Adipocyte (in vitro differentiated cells): ENCODE data around the gene IRAK3.
"Not testable (repeated sequence)": the region's sequence is repeated elsewhere in the genome, so short reads cannot be mapped to it uniquely, and the experiment has no call there.

Experiments used
- DNase-seq: peaks from one replicate; pipeline ENCODE4 v3.0.0-alpha.2; 2015; ENCODE audit warnings: low read depth
- H3K27me3 ChIP-seq: replicated peaks from 2 replicates; pipeline ENCODE4 v1.7.0; 2013; ENCODE audit warnings: mild to moderate bottlenecking, low read length, moderate library complexity; ENCODE audit not compliant: control insufficient read depth, insufficient read depth
- H3K36me3 ChIP-seq: 2 replicates; pipeline ENCODE4 v1.7.0; 2013; ENCODE audit warnings: low read length, mild to moderate bottlenecking, moderate library complexity; ENCODE audit not compliant: control insufficient read depth, insufficient read depth, severe bottlenecking
- H3K4me1 ChIP-seq: 2 replicates; pipeline ENCODE4 v1.7.0; 2013; ENCODE audit warnings: mild to moderate bottlenecking, low read length, moderate library complexity; ENCODE audit not compliant: control insufficient read depth, insufficient read depth
- H3K4me3 ChIP-seq: 2 replicates; pipeline ENCODE4 v1.7.0; 2013; ENCODE audit warnings: mild to moderate bottlenecking, low read length, moderate library complexity
- H3K9ac ChIP-seq: 2 replicates; pipeline ENCODE4 v1.7.0; 2013; ENCODE audit warnings: mild to moderate bottlenecking, low read length, moderate library complexity
- H3K9me3 ChIP-seq: 2 replicates; pipeline ENCODE4 v1.7.0; 2013; ENCODE audit warnings: mild to moderate bottlenecking, low read length, moderate library complexity; ENCODE audit not compliant: control insufficient read depth

Gene IRAK3

GRCh38 chr12:66194122-66194521, 5.1 kb downstream of the IRAK3 start:
- H3K27me3 ChIP-seq, result no peaks in the 10 kb centered on the region
- DNase-seq, result no peak
- peaks cover 43% of the 10 kb centered on the region for H3K4me1 ChIP-seq
- H3K4me3 ChIP-seq, result no peak overlapping the region
- no peak overlapping the region for H3K9ac ChIP-seq
- H3K36me3 ChIP-seq, result peaks cover 19% of the 10 kb centered on the region
- H3K9me3 ChIP-seq, result no peaks in the 10 kb centered on the region

- Histone ChIP-seq H3K9me3 (peaks cover 3% of the 10 kb centered on the region), H3K36me3 (peaks cover 19% of the 10 kb centered on the region), H3K27me3 (no peaks in the 10 kb centered on the region), H3K4me3 (no peak overlapping the region), H3K9ac (no peak overlapping the region), H3K4me1 (peaks cover 50% of the 10 kb centered on the region)
- no peak for DNase-seq
Measured at GRCh38 chr12:66195242-66195641, 6.2 kb downstream of the IRAK3 start.

GRCh38 chr12:66196806-66197205, 7.8 kb downstream of the IRAK3 start:
- H3K4me3 ChIP-seq, result peak overlapping the region; percentile 68
- no peaks in the 10 kb centered on the region for H3K27me3 ChIP-seq
- peak overlapping the region; percentile 33 for H3K9ac ChIP-seq
- H3K9me3 ChIP-seq, result peaks cover 4% of the 10 kb centered on the region
- peaks cover 35% of the 10 kb centered on the region for H3K4me1 ChIP-seq
- DNase-seq, result no peak
- peaks cover 19% of the 10 kb centered on the region for H3K36me3 ChIP-seq

GRCh38 chr12:66197495-66197921, 8.5 kb downstream of the IRAK3 start:
- Histone ChIP-seq H3K4me1 (peaks cover 33% of the 10 kb centered on the region), H3K4me3 (peak overlapping the region; percentile 68), H3K27me3 (no peaks in the 10 kb centered on the region), H3K9ac (peak overlapping the region; percentile 33), H3K9me3 (peaks cover 4% of the 10 kb centered on the region), H3K36me3 (peaks cover 19% of the 10 kb centered on the region)
- no peak for DNase-seq

DNA sequence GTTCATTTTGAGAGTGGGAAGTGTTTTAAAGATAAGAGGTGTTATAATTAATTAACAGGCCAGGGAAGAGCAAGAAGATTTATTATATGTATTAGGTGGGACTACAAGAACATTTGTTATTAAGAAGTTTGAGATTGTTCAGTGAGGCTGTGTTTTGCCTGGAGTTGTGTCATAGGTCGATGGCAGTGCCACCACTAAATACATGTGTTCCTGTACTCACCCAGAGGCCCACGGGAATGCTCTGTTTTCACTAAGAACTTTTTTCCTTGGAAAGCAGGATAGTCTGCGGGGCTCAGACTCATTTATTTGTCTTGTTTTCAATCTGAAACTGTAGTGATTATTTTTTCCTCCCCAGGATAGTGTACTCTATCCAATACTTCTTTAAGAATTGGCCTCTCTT, 10.1 kb downstream of the IRAK3 start:
- Histone ChIP-seq H3K9ac (no peak overlapping the region), H3K36me3 (peaks cover 17% of the 10 kb centered on the region), H3K9me3 (peaks cover 4% of the 10 kb centered on the region), H3K27me3 (no peaks in the 10 kb centered on the region), H3K4me3 (no peak overlapping the region), H3K4me1 (peaks cover 33% of the 10 kb centered on the region)
- no peak for DNase-seq

DNA sequence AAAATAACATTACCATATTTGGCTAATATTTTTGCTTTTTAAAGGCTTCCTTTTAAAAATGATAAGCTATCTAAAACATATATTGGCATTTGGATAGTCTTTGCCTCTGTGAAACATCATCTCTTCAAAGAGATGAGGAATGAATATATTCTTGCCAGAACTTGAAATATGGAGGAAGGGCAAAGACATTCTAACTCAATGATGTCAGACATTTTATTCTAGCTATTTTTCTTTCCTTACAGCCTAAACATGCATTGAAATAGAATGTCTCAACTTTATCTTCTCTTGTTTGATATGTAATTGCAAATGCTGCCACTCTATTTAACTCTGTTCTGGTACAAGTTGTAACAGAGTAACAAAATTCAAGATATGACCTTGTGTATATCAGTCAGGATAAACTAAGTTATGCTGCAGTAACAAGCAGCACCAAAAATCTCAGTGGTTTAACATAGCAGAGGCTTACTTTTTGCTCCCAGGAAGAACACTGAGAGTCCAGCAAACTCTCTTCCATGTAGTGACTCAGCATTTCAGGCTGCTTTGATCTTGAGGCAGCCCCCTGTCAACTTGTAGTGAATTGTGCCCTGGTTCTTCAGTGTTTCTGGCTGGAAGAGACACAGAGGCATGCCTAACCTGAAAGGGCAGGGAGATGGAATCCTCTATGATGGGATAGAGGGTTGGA, 11.0 kb downstream of the IRAK3 start:
- Histone ChIP-seq H3K4me1 (peaks cover 33% of the 10 kb centered on the region), H3K36me3 (peaks cover 19% of the 10 kb centered on the region), H3K9me3 (peaks cover 4% of the 10 kb centered on the region), H3K27me3 (no peaks in the 10 kb centered on the region), H3K9ac (no peak overlapping the region), H3K4me3 (no peak overlapping the region)
- no peak for DNase-seq

GRCh38 chr12:66203820-66204219, 14.8 kb downstream of the IRAK3 start:
- Histone ChIP-seq H3K36me3 (peaks cover 32% of the 10 kb centered on the region), H3K9ac (no peak overlapping the region), H3K4me1 (peaks cover 11% of the 10 kb centered on the region), H3K9me3 (peaks cover 7% of the 10 kb centered on the region), H3K27me3 (no peaks in the 10 kb centered on the region), H3K4me3 (no peak overlapping the region)
- no peak for DNase-seq

GRCh38 chr12:66206141-66206540, 17.1 kb downstream of the IRAK3 start:
- Histone ChIP-seq H3K9ac (no peak overlapping the region), H3K4me1 (peaks cover 16% of the 10 kb centered on the region), H3K27me3 (no peaks in the 10 kb centered on the region), H3K36me3 (peaks cover 32% of the 10 kb centered on the region), H3K4me3 (no peak overlapping the region), H3K9me3 (peaks cover 3% of the 10 kb centered on the region)
- DNase-seq, result no peak

GRCh38 chr12:66210840-66211239, 21.8 kb downstream of the IRAK3 start:
- peaks cover 44% of the 10 kb centered on the region for H3K36me3 ChIP-seq
- H3K27me3 ChIP-seq, result no peaks in the 10 kb centered on the region
- peak overlapping the region; percentile 55 for H3K9ac ChIP-seq
- H3K4me1 ChIP-seq, result peaks cover 27% of the 10 kb centered on the region
- peak overlapping the region; percentile 48 for H3K4me3 ChIP-seq
- peaks cover 3% of the 10 kb centered on the region for H3K9me3 ChIP-seq
- DNase-seq, result no peak

DNA sequence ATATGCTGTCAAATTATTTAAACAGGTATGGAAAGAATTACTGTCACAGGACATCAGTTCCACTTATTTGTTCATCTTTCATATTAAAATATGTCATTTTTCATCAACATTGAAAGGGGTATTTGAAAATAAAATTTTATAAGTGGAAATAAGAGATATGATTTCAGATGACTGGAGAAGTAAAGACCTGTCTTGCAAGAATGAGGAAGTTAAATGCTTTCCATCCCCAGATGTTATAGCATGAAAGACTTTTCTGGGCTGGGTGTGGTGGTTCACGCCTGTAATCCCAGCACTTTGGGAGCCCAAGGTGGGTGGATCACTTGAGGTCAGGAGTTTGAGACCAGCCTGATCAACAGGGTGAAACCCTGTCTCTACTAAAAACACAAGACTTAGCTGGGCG, 22.6 kb downstream of the IRAK3 start:
- not testable (repeated sequence) for H3K4me3 ChIP-seq, H3K9ac ChIP-seq, H3K27me3 ChIP-seq, DNase-seq, H3K9me3 ChIP-seq
- H3K4me1 ChIP-seq, result peaks cover 27% of the 10 kb centered on the region
- H3K36me3 ChIP-seq, result peaks cover 46% of the 10 kb centered on the region

GRCh38 chr12:66213011-66213410, 24.0 kb downstream of the IRAK3 start:
- H3K27me3 ChIP-seq, result not testable (repeated sequence)
- peaks cover 27% of the 10 kb centered on the region for H3K4me1 ChIP-seq

More at GRCh38 chr12:66213011-66213410, 24.0 kb downstream of the IRAK3 start:
- H3K4me3 ChIP-seq, H3K9me3 ChIP-seq, H3K9ac ChIP-seq, DNase-seq: not testable (repeated sequence)
- H3K36me3 ChIP-seq, result peaks cover 51% of the 10 kb centered on the region
